Endothelial cell (in vitro differentiated cells): Measurements from ENCODE around the gene QPRT. TPM values are rescaled to one million over a fixed set of nuclear protein-coding genes. Genes with fewer than 3 reads are reported as not detected.
"Not testable (repeated sequence)": the region's sequence is repeated elsewhere in the genome, so short reads cannot be mapped to it uniquely, and the experiment has no call there.

Experiments used
- DNase-seq: peaks from one replicate; pipeline ENCODE4 v3.0.0; 2021; ENCODE audit warnings: low spot score
- H3K27ac Mint-ChIP-seq: one replicate; pipeline ENCODE4 v1.8.0; 2021; ENCODE audit warnings: mixed read lengths, inconsistent platforms; ENCODE audit not compliant: unreplicated experiment
- H3K27me3 Mint-ChIP-seq: one replicate; pipeline ENCODE4 v1.8.0; 2021; ENCODE audit warnings: mild to moderate bottlenecking, moderate library complexity, mixed read lengths, inconsistent platforms; ENCODE audit not compliant: unreplicated experiment
- H3K36me3 Mint-ChIP-seq: one replicate; pipeline ENCODE4 v1.8.0; 2021; ENCODE audit warnings: mild to moderate bottlenecking, low read depth, mixed read lengths, inconsistent platforms; ENCODE audit not compliant: unreplicated experiment
- H3K4me1 Mint-ChIP-seq: one replicate; pipeline ENCODE4 v1.8.0; 2021; ENCODE audit warnings: mild to moderate bottlenecking, mixed read lengths, inconsistent platforms; ENCODE audit not compliant: unreplicated experiment
- H3K4me3 Mint-ChIP-seq: one replicate; pipeline ENCODE4 v1.8.0; 2021; ENCODE audit warnings: mild to moderate bottlenecking, mixed read lengths, inconsistent platforms; ENCODE audit not compliant: unreplicated experiment
- H3K9me3 Mint-ChIP-seq: one replicate; pipeline ENCODE4 v1.8.0; 2021; ENCODE audit warnings: mixed read lengths, inconsistent platforms; ENCODE audit not compliant: unreplicated experiment
- total RNA-seq: library from RNA; stranded (reverse); fragmentation: NEBNext Ultra II Directional; extraction: Animal tissue kit (Norgen Biotek cat#: 25700); gene quantifications from one replicate; pipeline ENCODE4 v1.2.1, GENCODE V29; 2021; ENCODE audit not compliant: unreplicated experiment
- TF ChIP-seq, protein P1 (sequence below): fragments of 200-600 bp; sonication (generic); IDR thresholded peaks from one replicate; pipeline ENCODE4 v1.5.0; 2021; ENCODE audit warnings: antibody characterized with exemption; ENCODE audit not compliant: unreplicated experiment

Gene QPRT
- total RNA-seq, 1 donor from 2014 or later, result 30.4 TPM

DNA sequence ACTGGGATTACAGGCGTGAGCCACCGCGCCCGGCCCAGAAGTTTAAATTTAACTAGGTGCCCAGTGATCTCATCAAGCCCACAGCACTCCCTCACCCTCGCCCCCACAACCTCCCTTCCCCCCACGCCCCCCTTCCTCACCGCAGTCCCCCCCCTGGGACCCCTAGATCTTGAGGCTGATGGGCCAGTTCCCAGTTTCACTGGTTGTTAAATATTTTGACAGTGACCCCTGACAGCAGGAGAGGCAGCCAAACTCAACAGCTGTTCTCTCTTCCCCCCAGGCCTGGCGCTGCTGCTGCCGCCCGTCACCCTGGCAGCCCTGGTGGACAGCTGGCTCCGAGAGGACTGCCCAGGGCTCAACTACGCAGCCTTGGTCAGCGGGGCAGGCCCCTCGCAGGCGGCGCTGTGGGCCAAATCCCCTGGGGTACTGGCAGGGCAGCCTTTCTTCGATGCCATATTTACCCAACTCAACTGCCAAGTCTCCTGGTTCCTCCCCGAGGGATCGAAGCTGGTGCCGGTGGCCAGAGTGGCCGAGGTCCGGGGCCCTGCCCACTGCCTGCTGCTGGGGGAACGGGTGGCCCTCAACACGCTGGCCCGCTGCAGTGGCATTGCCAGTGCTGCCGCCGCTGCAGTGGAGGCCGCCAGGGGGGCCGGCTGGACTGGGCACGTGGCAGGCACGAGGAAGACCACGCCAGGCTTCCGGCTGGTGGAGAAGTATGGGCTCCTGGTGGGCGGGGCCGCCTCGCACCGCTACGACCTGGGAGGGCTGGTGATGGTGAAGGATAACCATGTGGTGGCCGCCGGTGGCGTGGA, 15.6 kb downstream of the QPRT start:
- H3K9me3 Mint-ChIP-seq, result peaks cover 7% of the 10 kb centered on the region
- TF ChIP-seq, protein P1, sequence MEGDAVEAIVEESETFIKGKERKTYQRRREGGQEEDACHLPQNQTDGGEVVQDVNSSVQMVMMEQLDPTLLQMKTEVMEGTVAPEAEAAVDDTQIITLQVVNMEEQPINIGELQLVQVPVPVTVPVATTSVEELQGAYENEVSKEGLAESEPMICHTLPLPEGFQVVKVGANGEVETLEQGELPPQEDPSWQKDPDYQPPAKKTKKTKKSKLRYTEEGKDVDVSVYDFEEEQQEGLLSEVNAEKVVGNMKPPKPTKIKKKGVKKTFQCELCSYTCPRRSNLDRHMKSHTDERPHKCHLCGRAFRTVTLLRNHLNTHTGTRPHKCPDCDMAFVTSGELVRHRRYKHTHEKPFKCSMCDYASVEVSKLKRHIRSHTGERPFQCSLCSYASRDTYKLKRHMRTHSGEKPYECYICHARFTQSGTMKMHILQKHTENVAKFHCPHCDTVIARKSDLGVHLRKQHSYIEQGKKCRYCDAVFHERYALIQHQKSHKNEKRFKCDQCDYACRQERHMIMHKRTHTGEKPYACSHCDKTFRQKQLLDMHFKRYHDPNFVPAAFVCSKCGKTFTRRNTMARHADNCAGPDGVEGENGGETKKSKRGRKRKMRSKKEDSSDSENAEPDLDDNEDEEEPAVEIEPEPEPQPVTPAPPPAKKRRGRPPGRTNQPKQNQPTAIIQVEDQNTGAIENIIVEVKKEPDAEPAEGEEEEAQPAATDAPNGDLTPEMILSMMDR, result no peak
- no peak overlapping the region for H3K4me3 Mint-ChIP-seq
- no peak for DNase-seq
- no peak overlapping the region for H3K27ac Mint-ChIP-seq
- H3K36me3 Mint-ChIP-seq, result peaks cover 20% of the 10 kb centered on the region
- no peaks in the 10 kb centered on the region for H3K4me1 Mint-ChIP-seq
- peaks cover 11% of the 10 kb centered on the region for H3K27me3 Mint-ChIP-seq

DNA sequence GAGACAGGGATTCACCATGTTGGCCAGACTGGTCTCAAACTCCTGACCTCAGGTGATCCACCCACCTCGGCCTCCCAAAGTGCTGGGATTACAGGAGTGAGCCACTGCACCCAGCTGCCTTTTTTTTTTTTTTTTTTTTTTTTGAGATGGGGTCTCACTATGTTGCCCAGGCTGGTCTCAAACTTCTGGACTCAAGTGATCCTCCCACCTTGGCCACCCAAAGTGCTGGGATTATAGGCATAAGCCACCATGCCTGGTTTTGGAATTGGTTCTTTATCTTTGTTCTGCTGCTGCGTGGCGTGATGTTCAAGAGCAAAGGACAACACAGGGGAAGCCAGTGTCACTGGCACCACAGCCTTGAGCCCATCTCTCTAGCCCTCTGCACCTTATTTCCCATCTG, 16.7 kb downstream of the QPRT start:
- not testable (repeated sequence) for DNase-seq, H3K4me3 Mint-ChIP-seq, H3K9me3 Mint-ChIP-seq, H3K27ac Mint-ChIP-seq, H3K4me1 Mint-ChIP-seq
- Mint-ChIP-seq H3K36me3 (peaks cover 16% of the 10 kb centered on the region), H3K27me3 (peaks cover 11% of the 10 kb centered on the region)

DNA sequence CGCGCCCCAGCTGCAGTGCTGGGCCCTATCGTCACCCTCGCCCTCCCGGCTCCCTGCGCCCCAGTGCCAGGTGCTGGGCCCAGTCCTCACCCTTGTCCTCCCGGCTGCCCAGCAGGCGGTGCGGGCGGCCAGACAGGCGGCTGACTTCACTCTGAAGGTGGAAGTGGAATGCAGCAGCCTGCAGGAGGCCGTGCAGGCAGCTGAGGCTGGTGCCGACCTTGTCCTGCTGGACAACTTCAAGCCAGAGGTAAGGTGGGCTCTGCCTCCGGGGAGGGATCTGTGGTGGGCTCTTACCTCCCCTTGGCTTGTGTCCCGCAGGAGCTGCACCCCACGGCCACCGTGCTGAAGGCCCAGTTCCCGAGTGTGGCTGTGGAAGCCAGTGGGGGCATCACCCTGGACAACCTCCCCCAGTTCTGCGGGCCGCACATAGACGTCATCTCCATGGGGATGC, 17.9 kb downstream of the QPRT start:
- H3K9me3 Mint-ChIP-seq, result peaks cover 7% of the 10 kb centered on the region
- TF ChIP-seq, protein P1, result no peak
- DNase-seq, result no peak
- H3K27ac Mint-ChIP-seq, result no peak overlapping the region
- no peaks in the 10 kb centered on the region for H3K4me1 Mint-ChIP-seq
- H3K27me3 Mint-ChIP-seq, result peaks cover 11% of the 10 kb centered on the region
- peak overlapping the region; percentile 51 for H3K4me3 Mint-ChIP-seq
- peaks cover 16% of the 10 kb centered on the region for H3K36me3 Mint-ChIP-seq

DNA sequence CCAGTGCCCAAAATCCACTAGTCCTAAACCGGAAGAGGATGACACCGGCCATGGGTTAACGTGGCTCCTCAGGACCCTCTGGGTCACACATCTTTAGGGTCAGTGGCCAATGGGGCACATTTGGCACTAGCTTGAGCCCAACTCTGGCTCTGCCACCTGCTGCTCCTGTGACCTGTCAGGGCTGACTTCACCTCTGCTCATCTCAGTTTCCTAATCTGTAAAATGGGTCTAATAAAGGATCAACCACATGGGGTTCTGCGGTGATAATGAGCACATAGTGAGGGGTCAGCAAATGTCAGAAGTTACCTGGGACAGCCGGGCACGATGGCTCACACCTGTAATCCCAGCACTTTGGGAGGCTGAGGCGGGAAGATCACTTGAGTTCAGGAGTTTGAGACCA, 18.4 kb downstream of the QPRT start:
- H3K27ac Mint-ChIP-seq, result no peak overlapping the region
- peaks cover 11% of the 10 kb centered on the region for H3K27me3 Mint-ChIP-seq
- peak overlapping the region; percentile 51 for H3K4me3 Mint-ChIP-seq
- H3K9me3 Mint-ChIP-seq, result peaks cover 7% of the 10 kb centered on the region
- TF ChIP-seq, protein P1, result no peak
- H3K36me3 Mint-ChIP-seq, result peaks cover 16% of the 10 kb centered on the region
- peaks cover 2% of the 10 kb centered on the region for H3K4me1 Mint-ChIP-seq
- no peak for DNase-seq

DNA sequence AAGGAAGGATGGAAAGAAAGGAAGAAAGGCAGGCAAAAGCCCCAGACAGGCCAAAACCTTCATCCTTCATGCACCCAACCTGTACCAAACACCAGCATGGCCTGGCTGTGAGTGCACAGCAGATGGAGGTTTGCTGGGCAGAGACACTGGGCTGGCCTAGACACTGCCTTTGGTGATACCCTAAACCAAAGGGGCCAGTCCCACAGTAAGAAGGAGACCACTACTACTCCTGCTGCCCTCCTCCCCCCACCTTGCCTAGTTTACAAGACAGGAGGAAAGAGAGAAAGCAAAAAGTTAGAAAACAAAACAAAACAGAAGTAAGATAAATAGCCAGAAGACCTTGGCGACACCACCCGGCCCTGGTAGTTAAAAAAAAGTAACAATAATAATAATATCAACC, 19.1 kb downstream of the QPRT start:
- Mint-ChIP-seq H3K36me3 (peaks cover 16% of the 10 kb centered on the region), H3K4me3 (peak overlapping the region; percentile 34), H3K4me1 (peaks cover 3% of the 10 kb centered on the region), H3K9me3 (peaks cover 7% of the 10 kb centered on the region), H3K27me3 (peaks cover 11% of the 10 kb centered on the region), H3K27ac (no peak overlapping the region)
- TF ChIP-seq, protein P1, result no peak
- DNase-seq, result no peak
